ENCODE results near the gene HAPSTR1.
A peak's percentile ranks its signal among the peaks of the same experiment; 100 is the strongest.
"Not testable (repeated sequence)": the region's sequence is repeated elsewhere in the genome, so short reads cannot be mapped to it uniquely, and the experiment has no call there.

Gene HAPSTR1, protein sequence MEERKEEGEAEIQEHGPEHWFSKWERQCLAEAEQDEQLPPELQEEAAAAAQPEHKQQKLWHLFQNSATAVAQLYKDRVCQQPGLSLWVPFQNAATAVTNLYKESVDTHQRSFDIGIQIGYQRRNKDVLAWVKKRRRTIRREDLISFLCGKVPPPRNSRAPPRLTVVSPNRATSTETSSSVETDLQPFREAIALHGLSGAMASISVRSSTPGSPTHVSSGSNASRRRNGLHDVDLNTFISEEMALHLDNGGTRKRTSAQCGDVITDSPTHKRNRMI

GRCh38 chr16:9090960-9091866 lies at the start of gene HAPSTR1:
HAPSTR1 (plus strand) TSS chr16:9091644; CDS start chr16:9092045, 401 bp downstream.
- Mint-ChIP-seq H3K27me3 (no peaks in the 10 kb centered on the region), H3K4me1 (peaks cover 42% of the 10 kb centered on the region), H3K27ac (peak within 1 kb of the TSS; percentile 98 to 99), H3K4me3 (peak within 1 kb of the TSS; percentile 91 to 97), H3K9me3 (no peaks in the 10 kb centered on the region)
- DNase-seq: peak; percentile 98 to 100
- peak; percentile 92 for ATAC-seq

DNA sequence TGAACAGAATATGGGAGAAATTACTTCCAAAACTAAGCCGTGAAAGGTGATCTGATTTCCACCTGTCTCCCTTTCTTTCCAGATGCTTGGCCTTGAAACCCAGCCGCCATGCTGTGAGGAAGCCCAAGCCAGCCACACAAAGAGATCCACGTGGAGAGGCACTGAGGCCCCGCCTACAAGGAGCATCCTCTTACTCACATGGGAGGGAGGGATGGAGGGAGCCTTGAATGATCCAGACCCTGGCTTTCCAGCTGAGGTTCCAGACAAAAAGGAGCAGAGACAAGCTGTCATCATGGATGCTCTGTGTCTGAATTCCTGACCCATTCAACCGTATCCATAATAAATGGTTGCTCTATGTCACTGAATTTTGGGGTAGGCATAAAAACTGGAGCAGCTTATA lies 48.9 kb upstream of the HAPSTR1 start:
- Mint-ChIP-seq H3K27ac (no peak overlapping the region), H3K4me1 (peaks cover 18% of the 10 kb centered on the region), H3K9me3 (peaks cover 10 to 12% of the 10 kb centered on the region in 2 donors), H3K27me3 (no peaks in the 10 kb centered on the region), H3K4me3 (no peak overlapping the region)
- no peak for DNase-seq
- ATAC-seq: no peak

DNA sequence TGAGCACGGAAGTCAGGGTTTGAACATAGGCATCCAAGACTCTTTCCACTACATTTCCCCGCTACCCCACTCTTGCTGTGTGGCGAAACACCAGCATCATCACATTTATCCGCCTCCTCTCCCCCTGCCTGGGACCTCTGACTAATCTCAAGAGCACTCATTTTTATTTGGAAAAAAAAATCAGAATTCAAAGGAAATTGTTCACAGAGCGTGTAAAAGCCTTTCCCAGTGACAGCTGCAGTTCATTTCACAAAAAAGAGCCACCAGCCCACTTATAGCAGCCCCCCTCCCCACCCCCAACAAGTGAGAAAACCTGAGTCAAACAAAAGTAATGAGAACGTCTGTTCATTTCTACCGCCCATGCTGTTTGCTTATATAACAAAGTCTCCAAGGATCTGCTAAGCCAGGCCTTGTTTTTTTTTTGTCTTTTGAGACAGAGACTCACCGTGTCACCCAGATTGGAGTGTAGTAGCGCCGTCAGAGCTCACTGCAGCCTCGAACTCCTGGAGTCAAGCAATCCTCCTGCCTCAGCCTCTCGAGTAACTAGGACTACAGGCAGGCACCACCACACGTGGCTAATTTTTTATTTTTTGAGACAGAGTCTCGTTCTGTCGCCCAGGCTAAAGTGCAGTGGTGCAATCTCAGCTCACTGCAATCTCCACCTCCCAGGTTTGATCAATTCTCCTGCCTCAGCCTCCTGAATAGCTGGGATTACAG lies 48.3 kb upstream of the HAPSTR1 start:
- ATAC-seq: no peak
- H3K4me3 Mint-ChIP-seq: no peak overlapping the region
- no peaks in the 10 kb centered on the region for H3K27me3 Mint-ChIP-seq

DNA sequence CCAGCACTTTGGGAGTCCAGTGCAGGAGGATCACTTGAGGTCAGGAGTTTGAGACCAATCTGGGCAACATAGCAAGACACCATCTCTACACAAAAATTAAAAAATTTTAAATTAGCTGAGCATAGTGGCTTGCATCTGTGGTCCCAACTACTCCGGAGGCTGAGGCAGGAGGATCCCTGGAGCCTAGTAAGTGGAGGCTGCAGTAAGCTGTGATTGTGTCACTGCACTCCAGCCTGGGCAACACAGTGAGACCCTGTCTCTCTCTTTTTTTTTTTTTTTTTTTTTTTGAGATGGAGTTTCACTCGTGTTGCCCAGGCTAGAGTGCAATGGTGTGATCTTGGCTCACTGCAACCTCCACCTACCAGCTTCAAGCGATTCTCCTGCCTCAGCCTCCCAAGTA lies 45.9 kb upstream of the HAPSTR1 start:
- not testable (repeated sequence) for ATAC-seq, DNase-seq, H3K27me3 Mint-ChIP-seq

More for the DNA sequence above, 48.3 kb upstream of the HAPSTR1 start:
- Mint-ChIP-seq H3K4me1 (peaks cover 24% of the 10 kb centered on the region), H3K9me3 (peaks cover 10 to 14% of the 10 kb centered on the region in 2 donors), H3K27ac (no peak overlapping the region)
- no peak for DNase-seq

GRCh38 chr16:9046667-9047055 lies 44.8 kb upstream of the HAPSTR1 start:
- Mint-ChIP-seq H3K27ac (no peak overlapping the region), H3K4me1 (peaks cover 35% of the 10 kb centered on the region), H3K27me3 (no peaks in the 10 kb centered on the region), H3K9me3 (peaks cover 10 to 14% of the 10 kb centered on the region in 2 donors), H3K4me3 (no peak overlapping the region)
- ATAC-seq (no peak), DNase-seq (no peak)

More for the DNA sequence above, 45.9 kb upstream of the HAPSTR1 start:
- H3K4me3 Mint-ChIP-seq, H3K27ac Mint-ChIP-seq: not testable (repeated sequence)
- Mint-ChIP-seq H3K4me1 (peaks cover 35% of the 10 kb centered on the region), H3K9me3 (peaks cover 10 to 14% of the 10 kb centered on the region in 2 donors)

- peak overlapping the region in 1 of 2 donors; percentile 65 for H3K27ac Mint-ChIP-seq
- H3K9me3 Mint-ChIP-seq: peaks cover 10 to 14% of the 10 kb centered on the region in 2 donors
- peak overlapping the region in 1 of 2 donors; percentile 59 for H3K4me3 Mint-ChIP-seq
- H3K27me3 Mint-ChIP-seq: no peaks in the 10 kb centered on the region
- peak in 1 of 2 donors; percentile 41 for DNase-seq
- ATAC-seq: peak; percentile 66
- peaks cover 35% of the 10 kb centered on the region for H3K4me1 Mint-ChIP-seq
Measured at GRCh38 chr16:9047689-9048301, 43.6 kb upstream of the HAPSTR1 start.

DNA sequence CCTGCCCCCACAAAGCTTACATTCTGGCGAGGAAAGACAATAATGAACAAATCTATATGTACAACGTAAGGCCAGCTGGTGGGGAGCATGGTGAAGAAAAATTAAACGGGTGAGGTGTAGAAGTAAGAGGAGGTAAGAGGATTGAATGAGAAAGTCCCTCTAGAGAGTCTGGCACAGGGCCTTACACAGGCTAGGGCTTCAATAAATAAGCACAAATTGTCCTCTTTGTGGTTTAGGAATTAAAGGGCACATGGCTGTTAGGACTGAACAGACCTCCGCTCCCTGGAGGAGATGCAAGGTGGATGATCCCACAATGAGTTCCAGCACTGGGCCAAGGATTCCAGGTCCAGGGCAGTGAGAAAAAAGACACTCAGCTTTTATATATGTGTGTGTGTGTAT lies 43.1 kb upstream of the HAPSTR1 start:
- no peak for ATAC-seq
- Mint-ChIP-seq H3K27ac (no peak overlapping the region), H3K4me3 (peak overlapping the region in 1 of 2 donors; percentile 59), H3K27me3 (peaks cover 3% of the 10 kb centered on the region), H3K4me1 (peaks cover 38% of the 10 kb centered on the region), H3K9me3 (peaks cover 10 to 14% of the 10 kb centered on the region in 2 donors)
- DNase-seq: no peak

- no peak overlapping the region for H3K27ac Mint-ChIP-seq
- H3K4me3 Mint-ChIP-seq: no peak overlapping the region
- ATAC-seq (no peak), DNase-seq (no peak)
- H3K27me3 Mint-ChIP-seq: peaks cover 6% of the 10 kb centered on the region
- peaks cover 41% of the 10 kb centered on the region for H3K4me1 Mint-ChIP-seq
- H3K9me3 Mint-ChIP-seq: peaks cover 10 to 14% of the 10 kb centered on the region in 2 donors
Measured at GRCh38 chr16:9049241-9049640, 42.2 kb upstream of the HAPSTR1 start.

- DNase-seq (no peak), ATAC-seq (no peak)
- H3K27me3 Mint-ChIP-seq: peaks cover 6% of the 10 kb centered on the region
- peaks cover 41% of the 10 kb centered on the region for H3K4me1 Mint-ChIP-seq
- H3K27ac Mint-ChIP-seq: peak overlapping the region in 1 of 2 donors; percentile 54
- no peak overlapping the region for H3K4me3 Mint-ChIP-seq
- H3K9me3 Mint-ChIP-seq: peaks cover 10 to 14% of the 10 kb centered on the region in 2 donors
Measured at GRCh38 chr16:9050102-9050830, 41.2 kb upstream of the HAPSTR1 start.

GRCh38 chr16:9053006-9053601 lies 38.3 kb upstream of the HAPSTR1 start:
- Mint-ChIP-seq H3K4me3 (no peak overlapping the region), H3K4me1 (peaks cover 17% of the 10 kb centered on the region), H3K27ac (no peak overlapping the region), H3K9me3 (no peaks in the 10 kb centered on the region), H3K27me3 (peaks cover 6% of the 10 kb centered on the region)
- ATAC-seq (no peak), DNase-seq (peak in 1 of 2 donors; percentile 24)

GRCh38 chr16:9054460-9054859 lies 37.0 kb upstream of the HAPSTR1 start:
- no peak for DNase-seq
- Mint-ChIP-seq H3K27me3 (peaks cover 6% of the 10 kb centered on the region), H3K4me1 (peaks cover 13% of the 10 kb centered on the region), H3K4me3 (no peak overlapping the region), H3K27ac (no peak overlapping the region), H3K9me3 (no peaks in the 10 kb centered on the region)
- no peak for ATAC-seq

DNA sequence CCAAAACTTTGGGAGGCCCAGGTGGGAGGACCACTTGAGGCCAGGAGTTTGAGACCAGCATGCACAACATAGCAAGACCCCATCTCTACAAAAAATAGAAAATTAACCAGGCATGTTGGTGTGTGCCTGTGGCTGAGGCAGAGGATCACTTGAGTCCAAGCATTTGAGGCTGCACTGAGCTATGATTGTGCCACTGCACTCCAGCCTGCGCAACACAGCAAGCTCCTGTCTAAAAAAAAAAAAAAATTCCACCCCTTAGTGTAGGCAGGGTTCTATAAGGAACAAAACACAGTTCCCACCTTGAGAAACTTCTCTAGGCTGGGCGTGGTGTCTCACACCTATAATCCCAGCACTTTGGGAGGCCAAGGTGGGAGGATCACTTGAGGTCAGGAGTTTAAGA lies 36.3 kb upstream of the HAPSTR1 start:
- H3K27me3 Mint-ChIP-seq: peaks cover 6% of the 10 kb centered on the region
- H3K27ac Mint-ChIP-seq: no peak overlapping the region
- ATAC-seq (no peak), DNase-seq (no peak)
- no peaks in the 10 kb centered on the region for H3K9me3 Mint-ChIP-seq
- H3K4me3 Mint-ChIP-seq: no peak overlapping the region
- H3K4me1 Mint-ChIP-seq: peaks cover 16% of the 10 kb centered on the region

DNA sequence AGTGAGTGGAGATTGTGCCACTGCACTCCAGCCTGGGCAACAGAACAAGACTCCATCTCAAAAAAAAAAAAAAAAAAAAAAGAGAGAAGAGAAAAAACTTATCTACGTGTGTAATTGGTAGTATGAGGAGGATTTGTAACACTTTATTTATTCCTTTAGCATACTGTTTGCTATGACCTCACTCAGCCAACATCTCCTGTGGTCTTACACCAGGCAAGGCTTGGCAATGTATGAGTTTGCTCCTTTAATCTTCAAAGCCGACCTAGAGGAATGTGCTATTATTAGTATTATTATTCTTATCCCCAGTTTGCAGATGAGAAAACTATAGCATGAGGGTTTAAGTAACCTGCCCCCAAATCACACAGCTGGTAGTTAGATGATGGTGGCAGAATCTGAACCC lies 35.8 kb upstream of the HAPSTR1 start:
- no peak overlapping the region for H3K4me3 Mint-ChIP-seq
- peaks cover 16% of the 10 kb centered on the region for H3K4me1 Mint-ChIP-seq
- no peaks in the 10 kb centered on the region for H3K9me3 Mint-ChIP-seq
- no peak for ATAC-seq
- peaks cover 6% of the 10 kb centered on the region for H3K27me3 Mint-ChIP-seq
- no peak overlapping the region for H3K27ac Mint-ChIP-seq
- DNase-seq: no peak

DNA sequence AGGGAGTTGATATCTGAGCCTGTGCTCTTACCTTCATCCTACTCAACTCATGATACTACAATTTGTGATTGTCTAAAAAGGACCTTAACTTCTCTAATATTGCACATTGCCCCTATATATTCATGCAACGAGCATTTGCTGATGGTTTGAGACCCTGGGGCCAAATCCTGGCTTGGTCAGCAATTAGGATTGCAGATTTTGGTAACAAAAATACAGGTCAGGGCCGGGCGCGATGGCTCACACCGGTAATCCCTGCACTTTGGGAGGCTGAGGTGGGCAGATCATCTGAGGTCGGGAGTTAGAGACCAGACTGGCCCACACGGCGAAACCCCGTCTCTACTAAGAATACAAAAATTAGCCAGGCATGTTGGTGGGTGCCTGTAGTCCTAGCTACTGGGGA lies 35.4 kb upstream of the HAPSTR1 start:
- Mint-ChIP-seq H3K27me3 (peaks cover 6% of the 10 kb centered on the region), H3K27ac (no peak overlapping the region), H3K4me1 (peaks cover 20% of the 10 kb centered on the region), H3K4me3 (no peak overlapping the region), H3K9me3 (no peaks in the 10 kb centered on the region)
- ATAC-seq (no peak), DNase-seq (no peak)
